Cardiac muscle cell (in vitro differentiated cells and primary cell): ENCODE measurements around the gene ELAC2. TPM values are rescaled to one million over a fixed set of nuclear protein-coding genes. Genes with fewer than 3 reads are reported as not detected.

Source experiments
- DNase-seq, 2 donors: peaks; one replicate each; pipeline versions ENCODE4 v3.0.0 to v3.0.0-alpha.2; 2010 to 2017; ENCODE audit warnings: low read depth in 1 of 2, low spot score in 1 of 2
- H3K27ac ChIP-seq: fragments of 200-600 bp; sonication (generic); 2 replicates; pipeline ENCODE4 v1.5.1; 2016
- H3K27me3 ChIP-seq: fragments of 200-600 bp; sonication (generic); 2 replicates; pipeline ENCODE4 v1.6.0; 2016; ENCODE audit warnings: control low read depth
- H3K36me3 ChIP-seq: fragments of 200-600 bp; sonication (generic); 2 replicates; pipeline ENCODE4 v1.5.1; 2016; ENCODE audit warnings: control low read depth
- H3K4me1 ChIP-seq: fragments of 200-600 bp; sonication (generic); 2 replicates; pipeline ENCODE4 v1.8.1; 2017; ENCODE audit warnings: low read depth, mild to moderate bottlenecking, mixed run types
- H3K4me3 ChIP-seq: fragments of 200-600 bp; sonication (generic); 2 replicates; pipeline ENCODE4 v1.5.1; 2016; ENCODE audit warnings: mild to moderate bottlenecking
- H3K9me3 ChIP-seq: fragments of 200-600 bp; sonication (generic); 2 replicates; pipeline ENCODE4 v1.5.1; 2017; ENCODE audit warnings: low read depth, mild to moderate bottlenecking, control low read depth
- CTCF ChIP-seq: IDR thresholded peaks from 2 replicates; pipeline ENCODE4 v1.5.1; 2012; ENCODE audit warnings: low read depth, mild to moderate bottlenecking, low read length
- polyA plus RNA-seq: library from polyadenylated mRNA; unstranded; fragments of >200 nt; fragmentation: Nextera tagmentation; extraction: Ambion mirVana; gene quantifications from 2 replicates; pipeline ENCODE4 v1.2.1, GENCODE V29; 2016
- total RNA-seq: library from RNA; depleted of rRNA; stranded (reverse); fragments of >200 nt; gene quantifications from 2 replicates; pipeline ENCODE4 v1.2.3, GENCODE V29; 2016

ELAC2 gene
- total and polyA plus RNA-seq, 2 experiments from 2014 or later: 90.4 to 152 TPM

DNA sequence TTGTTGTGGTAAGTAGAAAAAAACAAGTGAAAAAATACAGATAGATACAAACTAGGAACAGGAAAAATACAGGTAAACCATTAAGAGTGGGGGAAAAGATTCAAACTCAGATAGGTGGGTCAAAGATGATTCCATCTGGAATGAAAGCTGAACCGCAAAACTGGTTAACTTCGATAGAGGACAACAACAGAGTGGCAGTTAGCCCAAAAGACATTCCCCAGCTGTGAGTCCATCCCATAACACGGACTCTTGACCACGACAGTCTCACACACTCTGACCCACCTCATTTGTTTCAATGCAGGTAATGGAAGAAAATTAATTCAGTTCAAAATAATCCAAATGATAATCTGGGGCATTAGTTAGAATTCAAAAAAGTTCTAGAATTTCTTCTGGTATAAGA is 13.5 kb downstream of the ELAC2 start:
- TF ChIP-seq CTCF: no peak
- H3K4me1 ChIP-seq: no peaks in the 10 kb centered on the region
- H3K36me3 ChIP-seq: peaks cover 68% of the 10 kb centered on the region
- no peak for DNase-seq
- no peak overlapping the region for H3K4me3 ChIP-seq
- H3K27me3 ChIP-seq: no peaks in the 10 kb centered on the region
- no peaks in the 10 kb centered on the region for H3K9me3 ChIP-seq
- no peak overlapping the region for H3K27ac ChIP-seq

GRCh38 chr17:13003927-13004326 is 13.9 kb downstream of the ELAC2 start:
- H3K9me3 ChIP-seq: no peaks in the 10 kb centered on the region
- H3K27ac ChIP-seq: no peak overlapping the region
- DNase-seq: no peak
- H3K4me3 ChIP-seq: no peak overlapping the region
- H3K36me3 ChIP-seq: peaks cover 67% of the 10 kb centered on the region
- no peak for TF ChIP-seq CTCF
- H3K27me3 ChIP-seq: no peaks in the 10 kb centered on the region
- no peaks in the 10 kb centered on the region for H3K4me1 ChIP-seq

- H3K36me3 ChIP-seq: peaks cover 63% of the 10 kb centered on the region
- no peaks in the 10 kb centered on the region for H3K27me3 ChIP-seq
- DNase-seq: no peak
- TF ChIP-seq CTCF: no peak
- H3K9me3 ChIP-seq: no peaks in the 10 kb centered on the region
- H3K4me1 ChIP-seq: no peaks in the 10 kb centered on the region
- no peak overlapping the region for H3K4me3 ChIP-seq
- no peak overlapping the region for H3K27ac ChIP-seq
Measured at GRCh38 chr17:13003454-13003851, 14.4 kb downstream of the ELAC2 start.

GRCh38 chr17:13002761-13003453 is 14.9 kb downstream of the ELAC2 start:
- TF ChIP-seq CTCF: peak; percentile 74
- H3K4me1 ChIP-seq: no peaks in the 10 kb centered on the region
- H3K27ac ChIP-seq: no peak overlapping the region

GRCh38 chr17:13001991-13002615 is 15.7 kb downstream of the ELAC2 start:
- Histone ChIP-seq H3K36me3 (peaks cover 65% of the 10 kb centered on the region), H3K4me1 (no peaks in the 10 kb centered on the region), H3K9me3 (no peaks in the 10 kb centered on the region), H3K27ac (no peak overlapping the region), H3K27me3 (no peaks in the 10 kb centered on the region), H3K4me3 (no peak overlapping the region)
- DNase-seq: peak in 1 of 2 donors; percentile 22
- TF ChIP-seq CTCF: no peak

More at GRCh38 chr17:13002761-13003453, 14.9 kb downstream of the ELAC2 start:
- peaks cover 63% of the 10 kb centered on the region for H3K36me3 ChIP-seq
- DNase-seq: peak; percentile 86 to 90
- H3K9me3 ChIP-seq: no peaks in the 10 kb centered on the region
- H3K4me3 ChIP-seq: no peak overlapping the region
- H3K27me3 ChIP-seq: no peaks in the 10 kb centered on the region
